KOPT-K1 (cell line): ENCODE data around the gene SCN2A.

Experiments
- H3K27ac ChIP-seq: fragments of 200-600 bp; sonication (generic); 2 replicates; pipeline ENCODE4 v1.5.1; 2016; ENCODE audit warnings: antibody characterized with exemption, mild to moderate bottlenecking, low read depth, low read length; ENCODE audit not compliant: poor library complexity, severe bottlenecking
- H3K36me3 ChIP-seq: fragments of 200-600 bp; sonication (generic); 2 replicates; pipeline ENCODE4 v1.5.1; 2017; ENCODE audit warnings: antibody characterized with exemption, mild to moderate bottlenecking, low read length, moderate library complexity; ENCODE audit not compliant: insufficient read depth
- H3K9me3 ChIP-seq: fragments of 200-600 bp; sonication (generic); 2 replicates; pipeline ENCODE4 v1.5.1; 2017; ENCODE audit warnings: antibody characterized with exemption, low read length, mild to moderate bottlenecking; ENCODE audit not compliant: insufficient read depth, poor library complexity, severe bottlenecking

Gene SCN2A

DNA sequence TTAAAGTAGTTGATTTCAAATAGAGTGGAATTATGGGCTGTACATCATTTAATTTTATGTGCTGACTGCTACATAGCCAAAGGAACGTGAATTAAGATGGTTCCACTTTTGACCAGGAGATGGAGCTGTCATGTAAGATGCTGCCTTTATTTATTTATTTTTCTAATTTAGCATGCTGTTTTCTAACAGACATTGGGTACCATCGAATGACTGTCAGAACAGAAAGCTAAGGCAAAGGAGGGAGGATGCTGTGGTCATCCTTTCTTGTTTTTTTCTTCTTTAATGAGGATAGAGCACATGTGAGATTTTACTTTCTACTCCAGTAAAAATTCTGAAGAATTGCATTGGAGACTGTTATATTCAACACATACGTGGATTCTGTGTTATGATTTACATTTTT lies at the start of gene SCN2A:
TSS of gene SCN2A (plus strand) at position 185 of the 400 bp plus-strand sequence. CDS start 56,410 bp downstream, outside the sequence.
- H3K27ac ChIP-seq: no peak within 1 kb of the TSS
- H3K9me3 ChIP-seq: no peaks in the 10 kb centered on the region
- no peaks in the 10 kb centered on the region for H3K36me3 ChIP-seq

DNA sequence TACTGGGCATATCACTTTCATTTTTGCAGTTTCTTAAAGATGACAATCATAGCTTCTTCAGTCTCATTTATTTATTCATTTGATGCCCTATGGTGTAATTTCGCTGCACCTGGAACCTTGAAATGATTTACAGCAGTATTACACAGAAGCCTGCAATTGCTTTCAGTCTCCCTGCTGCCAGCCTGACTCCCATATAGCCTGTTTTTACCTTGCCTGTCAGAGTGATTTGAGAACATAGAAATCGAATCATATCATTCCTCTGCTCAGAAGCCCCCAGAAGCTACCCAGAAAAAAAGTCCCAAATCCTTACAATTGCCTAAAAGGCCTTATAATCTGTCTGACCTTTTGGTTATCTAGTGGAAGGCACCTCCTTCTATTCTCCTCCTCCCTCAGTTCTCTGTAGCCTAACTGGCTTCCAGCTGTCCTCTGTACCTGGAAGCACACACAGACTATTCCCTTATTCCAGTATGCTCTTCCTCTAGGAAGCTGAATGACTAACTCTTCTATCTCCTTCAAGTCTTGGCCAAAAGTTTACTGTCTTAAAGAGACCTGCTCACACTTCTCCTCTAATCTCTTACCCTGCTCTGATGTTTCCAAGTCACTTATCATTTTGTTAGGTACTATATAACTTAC lies 48.0 kb upstream of the SCN2A start:
- no peak overlapping the region for H3K27ac ChIP-seq
- no peaks in the 10 kb centered on the region for H3K9me3 ChIP-seq
- H3K36me3 ChIP-seq: no peaks in the 10 kb centered on the region

DNA sequence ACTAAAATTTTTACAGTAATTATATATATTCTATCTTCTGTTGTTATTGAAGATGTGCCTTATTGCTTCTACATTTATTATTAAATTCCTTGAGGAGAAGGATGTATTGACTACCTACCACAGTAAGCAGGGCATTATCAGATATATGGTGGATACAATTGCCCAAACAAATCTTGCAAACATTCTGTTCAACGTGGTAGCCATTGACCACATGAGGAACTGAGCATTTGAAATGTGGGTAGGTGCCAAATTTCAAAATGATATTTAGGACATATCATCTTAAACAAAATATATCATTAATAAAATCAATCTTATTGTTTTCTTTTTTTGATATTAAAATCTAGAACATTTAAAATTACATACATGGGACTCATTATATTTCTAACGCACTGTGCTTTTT lies 46.5 kb upstream of the SCN2A start:
- H3K27ac ChIP-seq: no peak overlapping the region
- H3K9me3 ChIP-seq: no peaks in the 10 kb centered on the region
- no peaks in the 10 kb centered on the region for H3K36me3 ChIP-seq

DNA sequence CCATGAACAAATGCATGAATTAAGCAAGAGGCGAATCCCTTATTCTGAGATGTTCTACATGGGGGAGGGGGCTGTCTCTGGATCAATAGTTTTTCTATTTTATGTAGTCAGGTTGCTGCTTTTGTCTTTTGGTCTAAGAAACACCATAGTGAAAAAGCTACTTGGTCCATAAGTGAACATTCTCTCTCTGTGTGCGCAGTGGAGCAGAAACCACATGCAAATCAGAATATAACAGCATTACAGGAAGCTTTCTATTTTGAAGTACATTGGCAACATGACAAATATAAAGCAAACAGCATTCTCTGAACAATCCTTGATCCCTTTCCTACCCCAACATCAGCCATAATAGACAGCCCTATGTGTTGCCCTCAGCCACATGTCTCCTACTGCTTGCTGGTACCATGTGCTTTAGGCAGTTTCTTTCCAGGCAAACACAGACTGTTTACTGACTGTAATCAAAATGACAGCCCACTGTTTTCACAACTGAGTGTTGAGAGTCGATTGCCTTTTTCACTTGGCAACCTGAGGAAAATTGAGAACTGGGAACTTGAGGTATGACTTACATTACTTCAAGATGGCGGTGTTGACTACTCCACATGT lies 45.9 kb upstream of the SCN2A start:
- no peak overlapping the region for H3K27ac ChIP-seq

DNA sequence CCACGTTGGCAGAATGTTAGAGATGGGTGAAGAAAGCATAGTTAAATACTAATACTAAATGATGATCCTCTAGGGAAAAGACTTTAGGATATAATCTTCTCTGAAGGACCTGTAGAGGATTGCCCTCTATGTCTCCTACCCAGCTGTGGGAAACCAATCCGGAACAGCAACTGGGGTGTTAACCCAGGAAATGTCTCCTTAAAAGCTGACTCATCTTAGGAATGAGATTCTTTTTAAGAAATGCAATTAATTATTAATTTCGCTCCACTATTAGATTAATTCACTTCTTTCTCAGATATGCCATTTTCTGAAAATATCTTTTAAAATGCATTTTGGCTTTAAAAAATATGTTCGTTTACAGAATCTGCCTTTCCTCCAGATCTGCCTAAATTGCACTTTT lies 42.8 kb upstream of the SCN2A start:
- no peaks in the 10 kb centered on the region for H3K9me3 ChIP-seq
- no peak overlapping the region for H3K27ac ChIP-seq
- no peaks in the 10 kb centered on the region for H3K36me3 ChIP-seq

More for the DNA sequence above, 45.9 kb upstream of the SCN2A start:
- H3K9me3 ChIP-seq: no peaks in the 10 kb centered on the region
- H3K36me3 ChIP-seq: no peaks in the 10 kb centered on the region

DNA sequence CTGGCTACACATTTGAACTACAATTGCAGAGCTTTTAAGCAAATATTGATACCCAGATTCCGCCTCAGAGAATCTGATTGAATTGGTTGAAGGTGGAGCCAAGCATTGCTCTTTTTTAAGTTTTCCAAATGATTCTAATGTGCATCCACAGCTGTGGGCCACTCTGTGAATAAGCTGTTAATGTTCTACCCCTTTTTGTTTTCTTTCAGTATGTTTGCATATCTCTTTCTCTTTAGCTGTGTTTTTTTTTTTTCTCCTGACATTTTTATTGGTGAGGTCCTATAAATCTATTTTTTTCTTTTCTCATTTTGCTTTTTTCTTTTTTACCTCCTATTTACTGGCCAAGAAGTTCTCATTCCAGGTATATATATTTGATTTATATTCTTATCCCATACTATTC lies 41.9 kb upstream of the SCN2A start:
- Histone ChIP-seq H3K9me3 (no peaks in the 10 kb centered on the region), H3K36me3 (no peaks in the 10 kb centered on the region), H3K27ac (no peak overlapping the region)

DNA sequence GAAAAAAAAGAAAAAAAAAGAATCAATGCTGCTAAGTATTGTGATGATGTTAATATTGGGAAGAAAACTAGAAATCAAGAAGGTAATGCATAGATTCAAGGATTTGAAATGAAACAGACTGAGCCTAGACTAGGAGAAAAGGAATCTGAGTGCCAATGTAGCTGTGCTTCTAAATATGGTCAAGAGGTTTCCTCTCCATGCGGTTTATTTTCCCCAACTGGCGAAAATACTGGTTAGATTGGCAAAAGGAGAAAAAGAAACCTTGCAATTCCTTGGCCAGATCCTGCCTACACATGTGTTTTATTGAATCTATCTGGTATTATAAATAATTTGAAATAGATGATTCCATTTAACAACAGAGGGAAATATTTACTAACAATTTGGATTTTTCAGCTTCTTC lies 41.0 kb upstream of the SCN2A start:
- Histone ChIP-seq H3K9me3 (no peaks in the 10 kb centered on the region), H3K27ac (no peak overlapping the region), H3K36me3 (no peaks in the 10 kb centered on the region)

DNA sequence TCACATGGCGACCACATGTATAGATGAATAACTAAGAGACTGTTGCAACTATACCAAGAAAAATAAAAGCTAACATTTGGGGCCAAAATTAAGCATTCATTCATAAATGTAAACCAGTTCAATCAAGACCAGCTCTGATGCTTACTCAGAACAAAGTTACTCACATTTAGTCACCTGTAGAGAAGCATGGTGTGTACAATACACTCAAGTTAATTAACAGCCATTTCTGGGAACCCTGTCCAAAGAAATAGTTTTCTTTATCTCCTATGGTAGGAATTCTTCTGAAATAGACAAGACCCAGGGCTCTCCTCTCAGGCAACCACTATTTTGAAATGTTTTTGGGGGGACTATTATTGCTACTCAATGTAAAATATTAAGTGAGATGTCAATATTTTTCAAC lies 37.0 kb upstream of the SCN2A start:
- no peak overlapping the region for H3K27ac ChIP-seq
- H3K36me3 ChIP-seq: no peaks in the 10 kb centered on the region
- no peaks in the 10 kb centered on the region for H3K9me3 ChIP-seq

DNA sequence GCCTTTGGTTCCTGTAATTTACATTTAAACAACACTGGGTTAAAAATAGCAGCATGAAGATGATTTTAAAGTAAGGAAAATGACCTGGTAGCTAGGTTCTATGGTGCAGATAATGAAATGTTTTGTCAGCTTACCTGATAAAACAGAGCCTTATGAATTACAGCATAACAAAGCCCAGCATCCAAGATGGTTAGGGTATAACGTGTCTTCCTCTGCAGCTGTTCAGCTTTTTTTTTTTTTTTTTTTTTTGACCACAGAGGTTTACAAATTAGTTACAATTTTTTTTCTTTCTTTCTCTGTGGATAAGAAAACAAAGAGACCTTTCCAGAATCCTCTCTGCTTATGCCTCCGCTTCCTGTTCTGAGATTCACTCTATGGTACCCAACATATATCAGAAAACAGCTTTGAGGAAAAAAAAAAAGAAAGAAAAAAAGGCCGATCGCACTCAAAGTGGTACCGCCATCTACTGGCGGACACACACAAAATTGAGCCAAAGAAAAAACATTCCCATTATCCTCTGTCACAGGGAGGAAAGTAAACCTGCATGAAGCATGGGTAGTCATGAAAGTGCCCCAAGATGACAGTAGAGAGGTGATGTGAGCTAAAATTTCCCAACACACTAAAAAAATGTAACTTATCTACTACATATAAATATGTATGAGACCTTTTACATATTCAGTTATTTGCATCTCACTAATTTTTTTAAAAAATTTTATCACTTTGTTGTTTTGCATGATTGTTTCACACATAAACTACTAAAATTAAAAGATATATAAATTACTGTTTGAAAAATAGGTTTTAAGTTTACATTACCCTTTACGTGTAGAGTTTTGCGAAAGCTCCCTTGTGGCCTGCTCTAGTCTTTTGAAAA lies 35.3 kb upstream of the SCN2A start, which contains the start of gene SCN3A:
TSS of gene SCN3A (minus strand) at position 362 of the 871 bp plus-strand sequence. CDS start 27,656 bp downstream, outside the sequence.
- no peaks in the 10 kb centered on the region for H3K36me3 ChIP-seq
- no peak within 1 kb of the TSS for H3K27ac ChIP-seq
- no peaks in the 10 kb centered on the region for H3K9me3 ChIP-seq

DNA sequence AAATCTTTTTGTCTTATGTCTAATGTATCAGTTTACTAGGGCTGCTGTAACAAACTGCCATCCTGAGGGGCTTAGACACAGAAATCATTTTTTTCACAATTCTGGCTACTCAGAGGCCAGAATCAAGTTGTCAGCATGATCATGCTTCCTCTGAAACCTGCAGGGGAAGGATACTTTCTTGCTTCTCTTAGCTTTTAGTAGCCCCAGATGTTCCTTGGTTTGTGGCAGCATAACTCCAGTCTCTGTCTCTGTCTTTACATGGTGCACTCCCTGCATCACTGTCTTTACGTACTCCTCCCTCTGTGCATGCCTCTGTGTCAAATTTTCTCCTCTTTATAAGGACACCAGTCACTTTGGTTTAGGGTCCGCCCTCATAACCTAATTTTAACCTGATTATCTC lies 33.3 kb upstream of the SCN2A start:
- H3K9me3 ChIP-seq: no peaks in the 10 kb centered on the region
- H3K27ac ChIP-seq: no peak overlapping the region
- H3K36me3 ChIP-seq: no peaks in the 10 kb centered on the region

DNA sequence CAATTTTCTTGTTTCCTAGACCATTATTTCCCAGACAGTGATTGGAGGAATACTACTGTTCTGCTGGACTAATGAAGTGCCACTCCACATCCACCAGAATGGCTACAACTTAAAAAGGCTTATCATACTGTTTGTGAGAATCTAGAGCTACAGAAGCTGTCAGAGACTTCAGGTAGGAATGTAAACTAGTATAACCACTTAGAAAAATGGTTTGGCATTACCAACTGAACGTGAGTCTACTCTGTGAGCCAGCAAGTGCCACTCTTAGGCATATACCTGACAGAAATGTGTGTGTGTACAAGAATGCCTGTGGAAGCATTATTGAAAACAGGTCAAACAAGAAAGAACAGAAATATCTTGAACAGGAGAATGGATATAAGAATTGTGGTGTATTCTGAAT lies 31.1 kb upstream of the SCN2A start:
- Histone ChIP-seq H3K36me3 (no peaks in the 10 kb centered on the region), H3K9me3 (no peaks in the 10 kb centered on the region), H3K27ac (no peak overlapping the region)

DNA sequence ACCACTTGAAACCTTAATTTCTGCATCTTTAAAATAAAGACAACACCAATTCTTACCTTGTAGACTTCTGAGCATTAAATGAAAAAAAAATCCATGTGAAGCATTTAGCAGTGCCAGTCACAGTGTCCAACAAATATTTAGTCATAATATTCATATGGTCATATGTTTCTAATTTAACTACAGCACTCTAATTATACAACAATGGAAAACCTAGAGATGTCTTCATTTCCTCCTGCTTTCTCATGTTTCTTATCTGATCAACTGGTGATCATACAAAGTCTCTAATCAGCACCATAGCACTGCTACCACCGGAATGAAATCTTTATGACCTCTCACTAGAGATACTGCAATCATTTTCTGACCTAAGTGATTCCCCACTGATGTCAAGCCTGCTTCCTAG lies 25.1 kb upstream of the SCN2A start:
- H3K9me3 ChIP-seq: no peaks in the 10 kb centered on the region
- H3K36me3 ChIP-seq: no peaks in the 10 kb centered on the region
- H3K27ac ChIP-seq: no peak overlapping the region

DNA sequence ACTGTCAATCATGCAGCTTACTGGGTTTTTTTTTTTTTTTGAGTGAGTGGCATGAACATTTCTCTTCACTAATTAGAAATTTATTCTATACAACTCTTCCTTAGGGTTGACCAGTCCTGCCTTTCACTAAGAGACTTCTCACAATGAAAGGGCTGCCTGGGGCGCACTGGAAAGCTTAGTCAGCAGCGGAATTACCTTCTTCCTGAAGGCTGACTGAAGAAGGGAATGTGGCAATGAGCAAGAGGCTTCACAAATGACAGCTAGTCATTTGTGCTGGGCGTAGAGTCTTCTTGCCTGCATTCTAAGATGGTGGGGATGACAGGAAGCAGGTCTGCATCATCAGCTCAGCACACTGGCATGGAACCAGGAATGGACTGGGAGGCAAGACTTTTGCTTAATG lies 19.7 kb upstream of the SCN2A start:
- H3K9me3 ChIP-seq: no peaks in the 10 kb centered on the region

DNA sequence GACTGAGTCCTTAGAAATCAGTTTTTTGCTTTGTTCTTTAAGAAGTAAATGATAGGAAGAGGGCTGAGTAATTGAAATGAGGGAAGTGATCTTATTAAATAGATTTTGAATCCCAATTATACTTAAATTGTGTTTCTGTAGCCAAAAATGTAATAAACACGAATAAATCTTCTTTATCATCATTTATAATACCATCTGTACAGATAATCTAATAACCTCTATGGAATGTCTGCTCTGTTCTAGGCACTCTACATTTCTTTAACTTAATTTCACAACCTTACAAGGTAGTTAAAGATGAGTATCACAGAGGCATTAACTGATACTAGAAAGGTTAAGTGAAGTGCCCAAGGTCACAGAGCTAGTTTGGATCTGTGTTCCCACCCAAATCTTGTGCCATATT lies 14.3 kb upstream of the SCN2A start:
- Histone ChIP-seq H3K9me3 (no peaks in the 10 kb centered on the region), H3K36me3 (no peaks in the 10 kb centered on the region), H3K27ac (no peak overlapping the region)

More for the DNA sequence above, 19.7 kb upstream of the SCN2A start:
- no peak overlapping the region for H3K27ac ChIP-seq
- no peaks in the 10 kb centered on the region for H3K36me3 ChIP-seq

DNA sequence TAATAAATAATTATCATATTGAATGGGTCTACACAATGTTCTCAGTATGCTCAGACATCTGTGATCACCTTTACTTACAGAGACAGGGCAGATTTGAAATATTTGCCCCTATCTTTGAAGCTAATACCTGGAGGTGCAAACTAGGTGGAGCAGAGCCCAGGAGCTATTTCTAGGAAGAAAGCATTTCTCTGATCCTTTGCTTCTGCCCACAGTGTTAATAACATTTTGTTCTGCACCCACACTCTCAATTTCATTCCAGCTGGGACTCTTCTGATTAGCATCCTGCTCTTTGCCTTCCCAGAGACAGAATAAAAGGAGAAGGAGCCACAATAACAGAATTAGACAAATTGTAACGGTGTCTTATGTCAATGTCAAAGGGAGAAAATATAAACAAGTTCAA lies 11.6 kb upstream of the SCN2A start:
- no peaks in the 10 kb centered on the region for H3K36me3 ChIP-seq
- no peaks in the 10 kb centered on the region for H3K9me3 ChIP-seq
- H3K27ac ChIP-seq: no peak overlapping the region
